ENCODE measurements around the gene NAP1L4. TPM values are rescaled to one million over a fixed set of nuclear protein-coding genes. Genes with fewer than 3 reads are reported as not detected.

The NAP1L4 gene
- total and polyA plus RNA-seq, 4 donors: 56.3 to 191 (median 77.3) TPM

DNA sequence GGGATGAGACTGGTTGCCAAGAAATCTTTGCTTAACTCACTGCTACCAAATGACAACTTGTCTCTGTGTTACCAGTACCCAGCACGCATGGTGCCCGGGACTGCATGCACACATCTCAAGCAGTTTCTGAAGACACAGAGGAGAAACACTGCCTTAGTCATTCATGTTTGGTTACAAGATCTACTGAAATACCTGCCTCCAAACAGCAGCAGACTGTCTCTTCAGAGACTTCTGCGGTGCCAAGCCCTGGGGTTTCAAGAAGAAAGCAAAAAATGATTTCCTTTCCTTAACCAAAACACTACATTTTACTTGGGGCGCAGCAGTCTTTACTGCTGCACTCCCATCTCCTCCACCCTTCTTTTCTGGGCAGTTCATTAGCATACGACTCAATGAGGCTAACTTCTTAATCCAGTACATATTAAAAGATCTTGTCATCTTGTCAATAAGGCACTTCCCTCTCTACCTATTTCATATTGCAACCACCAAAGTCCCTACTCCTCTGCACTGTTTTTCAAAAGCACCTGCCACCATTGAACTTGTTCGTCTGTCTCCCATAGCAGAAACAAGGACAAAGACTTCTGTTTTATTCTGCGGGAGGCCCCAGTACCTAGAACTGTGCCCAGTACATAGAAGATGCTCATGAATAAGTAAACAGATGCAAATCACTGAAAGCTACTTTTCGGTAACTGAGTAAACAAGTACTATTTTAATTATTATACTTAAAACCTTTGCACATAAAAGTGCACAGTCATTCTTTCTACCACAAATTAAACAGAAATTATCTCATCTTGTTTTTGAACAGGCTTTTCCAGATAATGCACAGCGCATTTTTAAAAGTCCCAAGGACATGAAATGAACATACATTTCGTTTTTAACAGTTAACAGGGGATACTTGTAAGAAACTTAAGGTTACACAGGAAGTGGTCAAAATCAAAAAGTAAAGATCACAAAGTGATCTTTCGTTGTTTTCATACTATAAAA is 4.0 kb downstream of the NAP1L4 start:
- Histone ChIP-seq H3K9me3 (ENCODE audit: control insufficient read depth in 4 of 4, insufficient read depth in 3 of 4, low read length in 3 of 4) (no peaks in the 10 kb centered on the region), H3K4me3 (no peak overlapping the region), H3K36me3 (ENCODE audit: control insufficient read depth in 4 of 4, insufficient read depth in 4 of 4, low read length in 4 of 4) (peaks cover 0 to 4% (median 2%) of the 10 kb centered on the region in 4 donors), H3K27me3 (ENCODE audit: control insufficient read depth in 3 of 3, insufficient read depth in 3 of 3, low read length in 2 of 3) (no peaks in the 10 kb centered on the region), H3K27ac (ENCODE audit: low read depth in 1 of 2, low read length in 1 of 2) (no peak overlapping the region), H3K4me1 (ENCODE audit: control insufficient read depth in 5 of 5, insufficient read depth in 5 of 5, low read length in 5 of 5) (peaks cover 10 to 41% (median 15%) of the 10 kb centered on the region in 5 donors), H3K9ac (ENCODE audit: insufficient read depth in 1 of 2, low read length in 2 of 2) (peak overlapping the region in 1 of 2 donors; percentile 7)
- ATAC-seq (ENCODE audit: insufficient read depth, low FRiP score) (no peak), DNase-seq (no peak)
- 30 to 39% methylated on average over 11 of the region's 11 CpGs for WGBS, 2 donors
- TF ChIP-seq, protein P1, sequence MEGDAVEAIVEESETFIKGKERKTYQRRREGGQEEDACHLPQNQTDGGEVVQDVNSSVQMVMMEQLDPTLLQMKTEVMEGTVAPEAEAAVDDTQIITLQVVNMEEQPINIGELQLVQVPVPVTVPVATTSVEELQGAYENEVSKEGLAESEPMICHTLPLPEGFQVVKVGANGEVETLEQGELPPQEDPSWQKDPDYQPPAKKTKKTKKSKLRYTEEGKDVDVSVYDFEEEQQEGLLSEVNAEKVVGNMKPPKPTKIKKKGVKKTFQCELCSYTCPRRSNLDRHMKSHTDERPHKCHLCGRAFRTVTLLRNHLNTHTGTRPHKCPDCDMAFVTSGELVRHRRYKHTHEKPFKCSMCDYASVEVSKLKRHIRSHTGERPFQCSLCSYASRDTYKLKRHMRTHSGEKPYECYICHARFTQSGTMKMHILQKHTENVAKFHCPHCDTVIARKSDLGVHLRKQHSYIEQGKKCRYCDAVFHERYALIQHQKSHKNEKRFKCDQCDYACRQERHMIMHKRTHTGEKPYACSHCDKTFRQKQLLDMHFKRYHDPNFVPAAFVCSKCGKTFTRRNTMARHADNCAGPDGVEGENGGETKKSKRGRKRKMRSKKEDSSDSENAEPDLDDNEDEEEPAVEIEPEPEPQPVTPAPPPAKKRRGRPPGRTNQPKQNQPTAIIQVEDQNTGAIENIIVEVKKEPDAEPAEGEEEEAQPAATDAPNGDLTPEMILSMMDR (IDR thresholded peaks at IDR 0.05; ENCODE audit: control extremely low read depth, extremely low read depth): no peak

DNA sequence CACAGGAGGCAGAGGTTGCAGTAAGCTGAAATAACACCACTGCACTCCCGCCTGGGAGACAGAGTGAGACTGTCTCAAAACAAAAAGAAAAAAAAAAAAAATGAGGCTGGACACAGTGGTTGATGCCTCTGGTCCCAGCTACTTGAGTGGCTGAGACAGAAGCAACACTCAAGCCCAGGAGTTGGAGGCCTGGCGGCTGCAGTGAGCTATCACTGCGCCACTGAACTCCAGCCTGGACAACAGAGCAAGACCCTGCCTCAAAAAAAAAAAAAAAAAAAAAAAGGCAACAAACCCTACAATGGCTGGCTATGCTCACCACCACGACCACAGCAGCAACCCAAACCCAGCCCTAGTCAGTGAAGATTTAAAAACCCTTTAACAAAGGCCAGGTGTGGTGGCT is 8.2 kb downstream of the NAP1L4 start:
- Histone ChIP-seq H3K9ac (ENCODE audit: insufficient read depth in 1 of 2, low read length in 2 of 2) (no peak overlapping the region), H3K4me1 (ENCODE audit: control insufficient read depth in 5 of 5, insufficient read depth in 5 of 5, low read length in 5 of 5) (peaks cover 10 to 22% (median 15%) of the 10 kb centered on the region in 5 donors), H3K27me3 (ENCODE audit: control insufficient read depth in 3 of 3, insufficient read depth in 3 of 3, low read length in 2 of 3) (no peaks in the 10 kb centered on the region), H3K4me3 (no peak overlapping the region), H3K9me3 (ENCODE audit: control insufficient read depth in 4 of 4, insufficient read depth in 3 of 4, low read length in 3 of 4) (no peaks in the 10 kb centered on the region), H3K27ac (ENCODE audit: low read depth in 1 of 2, low read length in 1 of 2) (no peak overlapping the region), H3K36me3 (ENCODE audit: control insufficient read depth in 4 of 4, insufficient read depth in 4 of 4, low read length in 4 of 4) (peaks cover under 1 to 4% (median 2%) of the 10 kb centered on the region in 4 donors)
- ATAC-seq (ENCODE audit: insufficient read depth, low FRiP score) (no peak), DNase-seq (no peak)
- TF ChIP-seq, protein P1 (IDR thresholded peaks at IDR 0.05; ENCODE audit: control extremely low read depth, extremely low read depth): no peak
- WGBS, 2 donors: 91 to 94% methylated on average over 4 of the region's 4 CpGs

GRCh38 chr11:2982214-2982613 is 9.9 kb downstream of the NAP1L4 start:
- DNase-seq: no peak
- H3K4me3 ChIP-seq: no peak overlapping the region
- no peaks in the 10 kb centered on the region for H3K9me3 ChIP-seq (ENCODE audit: control insufficient read depth in 4 of 4, insufficient read depth in 3 of 4, low read length in 3 of 4)
- H3K36me3 ChIP-seq (ENCODE audit: control insufficient read depth in 4 of 4, insufficient read depth in 4 of 4, low read length in 4 of 4): peaks cover 6 to 12% (median 8%) of the 10 kb centered on the region in 4 donors
- TF ChIP-seq, protein P1 (IDR thresholded peaks at IDR 0.05; ENCODE audit: control extremely low read depth, extremely low read depth): no peak
- WGBS, 2 donors: 78% methylated on average over 2 of the region's 2 CpGs
- no peak overlapping the region for H3K9ac ChIP-seq (ENCODE audit: insufficient read depth in 1 of 2, low read length in 2 of 2)
- peaks cover 4 to 14% (median 6%) of the 10 kb centered on the region in 5 donors for H3K4me1 ChIP-seq (ENCODE audit: control insufficient read depth in 5 of 5, insufficient read depth in 5 of 5, low read length in 5 of 5)
- H3K27me3 ChIP-seq (ENCODE audit: control insufficient read depth in 3 of 3, insufficient read depth in 3 of 3, low read length in 2 of 3): no peaks in the 10 kb centered on the region
- no peak overlapping the region for H3K27ac ChIP-seq (ENCODE audit: low read depth in 1 of 2, low read length in 1 of 2)
- no peak for ATAC-seq (ENCODE audit: insufficient read depth, low FRiP score)
